Bronchial epithelial cell (primary cell): Measurements from ENCODE around the gene AURKB. TPM values are rescaled to one million over a fixed set of nuclear protein-coding genes. Genes with fewer than 3 reads are reported as not detected.
"Not testable (repeated sequence)": the region's sequence is repeated elsewhere in the genome, so short reads cannot be mapped to it uniquely, and the experiment has no call there.

Source experiments
- DNase-seq: peaks from one replicate; pipeline ENCODE4 v3.0.0-alpha.2; 2010; ENCODE audit warnings: low read depth
- FAIRE-seq: peaks from 2 replicates; lab custom pipeline; 2011; peaks lifted over from hg19 to GRCh38; lab: Jason Lieb, UNC
- H3K27me3 ChIP-seq: 2 replicates; pipeline ENCODE4 v1.5.1; 2011; ENCODE audit warnings: low read length; ENCODE audit not compliant: control insufficient read depth, insufficient read depth
- H3K36me3 ChIP-seq: 2 replicates; pipeline ENCODE4 v1.5.1; 2011; ENCODE audit warnings: low read length; ENCODE audit not compliant: control insufficient read depth, insufficient read depth
- H3K4me3 ChIP-seq: 2 replicates; pipeline ENCODE4 v1.5.1; 2011; ENCODE audit warnings: mild to moderate bottlenecking, low read depth, low read length, control low read depth
- CTCF ChIP-seq: IDR thresholded peaks from 2 replicates; pipeline ENCODE4 v1.5.1; 2011; ENCODE audit warnings: mild to moderate bottlenecking, moderate library complexity, low read length, control low read depth, inconsistent platforms; ENCODE audit not compliant: insufficient read depth, severe bottlenecking
- total RNA-seq: library from RNA; depleted of rRNA; stranded (reverse); fragments of >200 nt; gene quantifications from 2 replicates; pipeline ENCODE4 v1.2.1, GENCODE V29; 2014

Gene AURKB
- total RNA-seq, 1 donor from 2014 or later = 1.6 TPM

DNA sequence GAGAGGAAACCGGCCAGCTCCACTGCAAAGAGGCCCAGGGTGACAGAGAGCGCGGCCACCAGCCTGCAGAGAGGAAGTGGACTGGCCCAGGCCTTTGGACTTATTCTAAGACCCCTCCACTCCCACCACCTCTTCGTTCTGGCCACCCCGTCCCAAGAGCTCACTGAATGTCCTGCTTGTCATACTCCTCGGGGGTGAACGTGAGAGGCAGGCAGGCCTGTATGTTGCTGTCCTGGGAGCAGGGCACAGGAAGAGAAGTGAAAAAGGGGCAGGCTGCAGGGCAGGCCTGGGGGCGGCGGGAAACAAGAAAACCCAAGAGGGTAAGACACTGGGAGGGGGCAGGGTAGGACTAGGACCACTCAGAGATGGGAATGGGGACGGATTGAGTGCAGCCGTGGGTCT, 34.6 kb downstream of the AURKB start:
- DNase-seq (no peak), FAIRE-seq (no peak)
- Histone ChIP-seq H3K27me3 (no peaks in the 10 kb centered on the region), H3K4me3 (peak overlapping the region; percentile 63), H3K36me3 (no peaks in the 10 kb centered on the region)
- TF ChIP-seq CTCF = no peak

GRCh38 chr17:8173871-8174322, 36.5 kb downstream of the AURKB start:
- Histone ChIP-seq H3K4me3 (peak overlapping the region; percentile 42), H3K27me3 (no peaks in the 10 kb centered on the region), H3K36me3 (no peaks in the 10 kb centered on the region)
- DNase-seq (no peak), FAIRE-seq (no peak)
- no peak for TF ChIP-seq CTCF

DNA sequence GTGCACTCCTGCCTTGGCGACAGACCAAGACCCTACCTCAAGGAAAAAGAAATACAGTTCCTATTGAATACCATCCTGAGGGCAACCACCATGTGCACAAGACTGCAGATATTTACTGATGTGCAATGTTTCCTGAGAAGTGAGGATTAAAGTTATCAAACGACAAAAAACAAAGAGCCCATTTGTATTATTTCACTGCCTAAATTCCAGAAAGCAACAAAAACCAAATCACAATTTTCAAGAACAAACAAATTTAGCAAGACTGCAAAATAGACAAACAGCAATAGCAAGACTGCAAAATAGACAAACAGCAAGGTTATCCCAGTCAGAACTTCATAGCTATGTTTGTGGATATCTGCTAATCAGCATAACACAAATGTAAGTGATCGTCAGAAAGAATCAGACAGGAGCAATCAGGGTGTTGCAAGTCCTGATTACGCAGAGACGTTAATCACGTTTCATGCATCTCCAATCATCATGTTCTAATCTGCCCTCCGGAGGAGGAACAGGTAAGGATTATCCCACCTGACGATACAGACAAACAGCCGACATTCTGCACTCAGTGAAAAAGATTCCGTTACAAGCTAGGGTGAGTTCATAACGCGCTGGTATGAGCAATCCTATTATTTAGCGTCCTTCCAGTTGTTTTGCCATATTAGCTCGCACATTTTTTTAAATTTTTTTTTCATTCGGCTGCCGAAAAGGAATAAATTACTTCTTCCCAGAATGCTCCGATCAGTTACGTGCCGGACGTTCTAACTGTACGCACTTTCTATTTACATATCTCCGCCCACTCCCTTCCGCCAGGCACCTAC, 37.1 kb downstream of the AURKB start:
- H3K36me3 ChIP-seq = no peaks in the 10 kb centered on the region
- DNase-seq = peak; percentile 98
- peak overlapping the region; percentile 42 for H3K4me3 ChIP-seq
- no peak for FAIRE-seq
- no peaks in the 10 kb centered on the region for H3K27me3 ChIP-seq
- no peak for TF ChIP-seq CTCF

DNA sequence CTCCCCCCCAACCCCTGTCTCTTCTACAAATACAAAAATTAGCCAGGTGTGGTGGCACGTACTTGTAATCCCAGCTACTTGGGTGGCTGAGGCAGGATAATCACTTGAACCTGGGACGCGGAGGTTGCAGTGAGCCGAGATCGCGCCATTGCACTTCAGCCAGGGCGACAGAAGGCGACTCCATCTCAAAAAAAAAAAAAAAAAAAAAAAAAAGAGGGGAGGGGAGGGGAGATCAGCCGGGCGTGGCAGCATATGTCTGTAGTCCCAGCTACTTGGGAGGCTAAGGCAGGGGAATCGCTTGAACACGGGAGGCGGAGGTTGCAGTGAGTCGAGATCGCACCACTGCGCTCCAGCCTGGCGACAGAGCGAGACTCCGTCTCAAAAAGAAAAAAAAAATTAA, 40.2 kb downstream of the AURKB start:
- not testable (repeated sequence) for H3K27me3 ChIP-seq, H3K36me3 ChIP-seq, DNase-seq, H3K4me3 ChIP-seq, FAIRE-seq

GRCh38 chr17:8167526-8167925, 42.8 kb downstream of the AURKB start:
- TF ChIP-seq CTCF = no peak
- no peak overlapping the region for H3K4me3 ChIP-seq
- H3K27me3 ChIP-seq = no peaks in the 10 kb centered on the region
- FAIRE-seq (no peak), DNase-seq (no peak)
- H3K36me3 ChIP-seq = no peaks in the 10 kb centered on the region

DNA sequence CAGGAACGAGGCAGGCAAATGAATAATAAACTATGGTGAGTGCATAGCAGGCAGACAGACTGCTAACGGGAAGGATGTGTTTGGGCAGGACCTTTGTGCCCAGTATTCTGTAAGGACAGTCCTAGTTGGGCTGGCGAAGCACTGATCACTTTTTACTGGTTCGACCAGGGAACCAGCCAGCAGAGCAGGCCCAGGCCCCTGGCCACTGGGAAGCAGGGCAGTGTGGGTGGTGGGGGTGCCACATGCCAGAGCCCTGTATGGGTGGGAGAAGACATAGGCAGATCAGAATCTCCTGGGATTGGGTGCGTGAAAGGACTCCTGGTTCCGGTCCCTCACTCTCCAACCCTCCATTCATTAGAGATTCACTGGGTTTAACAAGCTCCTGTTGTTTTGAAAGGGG, 43.6 kb downstream of the AURKB start:
- Histone ChIP-seq H3K4me3 (no peak overlapping the region), H3K27me3 (no peaks in the 10 kb centered on the region), H3K36me3 (no peaks in the 10 kb centered on the region)
- no peak for TF ChIP-seq CTCF
- DNase-seq = peak; percentile 48
- no peak for FAIRE-seq
